Kidney (tissue), 14 donors: ENCODE results near the gene SPC24. TPM values are rescaled to one million over a fixed set of nuclear protein-coding genes. Genes with fewer than 3 reads are reported as not detected.

Experiments
- DNase-seq, 5 donors: peaks; one replicate each; pipeline ENCODE4 v3.0.0-alpha.2; 2013 to 2020
- FAIRE-seq: peaks from 2 replicates; lab custom pipeline; 2012; peaks lifted over from hg19 to GRCh38; lab: Jason Lieb, UNC
- H3K27ac ChIP-seq, 2 donors: one replicate each; pipeline ENCODE4 v1.7.0; 2013; ENCODE audit warnings: low read depth in 2 of 2, low read length in 2 of 2, inconsistent platforms in 1 of 2
- H3K27me3 ChIP-seq: one replicate; pipeline ENCODE4 v1.7.1; 2013; ENCODE audit warnings: low read length, inconsistent platforms; ENCODE audit not compliant: control insufficient read depth, insufficient read depth
- H3K36me3 ChIP-seq, 3 donors: one replicate each; pipeline versions ENCODE4 v1.7.0 to v1.7.1; 2013; ENCODE audit warnings: low read length in 3 of 3, control low read depth in 1 of 3, inconsistent platforms in 1 of 3; ENCODE audit not compliant: insufficient read depth in 3 of 3, control insufficient read depth in 2 of 3
- H3K4me1 ChIP-seq, 3 donors: one replicate each; pipeline versions ENCODE4 v1.7.0 to v1.7.1; 2013; ENCODE audit warnings: low read length in 3 of 3, inconsistent platforms in 1 of 3, low read depth in 1 of 3; ENCODE audit not compliant: control insufficient read depth in 2 of 3, insufficient read depth in 2 of 3
- H3K4me3 ChIP-seq, 3 donors: one replicate each; pipeline versions ENCODE4 v1.7.0 to v1.8.1; 2013; ENCODE audit warnings: low read length in 3 of 3, control low read depth in 1 of 3, inconsistent platforms in 1 of 3
- H3K9ac ChIP-seq, 3 donors: one replicate each; pipeline versions ENCODE4 v1.7.0 to v1.7.1; 2013; ENCODE audit warnings: low read length in 3 of 3, control low read depth in 1 of 3, inconsistent platforms in 1 of 3
- H3K9me3 ChIP-seq, 3 donors: one replicate each; pipeline versions ENCODE4 v1.7.0 to v1.7.1; 2013; ENCODE audit warnings: low read length in 3 of 3, control low read depth in 1 of 3, inconsistent platforms in 1 of 3; ENCODE audit not compliant: control insufficient read depth in 2 of 3, insufficient read depth in 1 of 3
- CTCF ChIP-seq: IDR thresholded peaks from 3 replicates; pipeline ENCODE4 v1.5.1; 2012; ENCODE audit warnings: mild to moderate bottlenecking, moderate library complexity, borderline replicate concordance; ENCODE audit not compliant: insufficient read depth; ENCODE audit errors: extremely low read depth
- intact Hi-C: fragments of 100-400 bp; cut with DNase I; formaldehyde crosslinking; loops from one replicate; pipeline ENCODE4 v1.11.1; 2022
- polyA plus RNA-seq: library from polyadenylated mRNA; stranded (reverse); fragments of 350-450 nt; fragmentation: Illumina TruSeq; extraction: RNeasy Lipid Tissue Mini Kit (QIAGEN cat#74804); gene quantifications from one replicate; pipeline ENCODE4 v1.2.3, GENCODE V29; 2014; ENCODE audit warnings: low read depth, low replicate concordance; ENCODE audit not compliant: insufficient read depth
- total RNA-seq: library from RNA; stranded (reverse); fragmentation: NEBNext Ultra II Directional; extraction: Animal tissue kit (Norgen Biotek cat#: 25700); gene quantifications from one replicate; pipeline ENCODE4 v1.2.1, GENCODE V29; 2021
- donor health status: control.
- donor health status: control.
- donor health status: control.
- donor health status: control.
- donor health status: control.
- donor health status: DM: yes; HTN: yes; CAD: no.
- donor health status: Normal renal cell carcinoma (clear cell type).

SPC24 gene
- total and polyA plus RNA-seq, 2 donors from 2014 or later: 0.65 to 1.7 TPM

- Histone ChIP-seq H3K9ac (no peak overlapping the region), H3K27me3 (no peaks in the 10 kb centered on the region), H3K4me1 (peaks cover 0 to 4% (median 4%) of the 10 kb centered on the region in 3 donors), H3K36me3 (peaks cover 4 to 24% (median 18%) of the 10 kb centered on the region in 3 donors), H3K4me3 (no peak overlapping the region), H3K9me3 (no peaks in the 10 kb centered on the region), H3K27ac (no peak overlapping the region)
- DNase-seq (no peak), FAIRE-seq (no peak)
- no peak for TF ChIP-seq CTCF
- intact Hi-C loops: no loop called here
These were observed 22.0 kb upstream of the SPC24 start for GRCh38 chr19:11177592-11177991.

GRCh38 chr19:11176466-11177193 lies 21.0 kb upstream of the SPC24 start:
- Histone ChIP-seq H3K4me1 (peaks cover 0 to 4% (median 4%) of the 10 kb centered on the region in 3 donors), H3K36me3 (peaks cover 4 to 30% (median 18%) of the 10 kb centered on the region in 3 donors), H3K27ac (no peak overlapping the region), H3K27me3 (no peaks in the 10 kb centered on the region), H3K4me3 (no peak overlapping the region), H3K9ac (no peak overlapping the region), H3K9me3 (no peaks in the 10 kb centered on the region)
- DNase-seq (no peak), FAIRE-seq (no peak)
- intact Hi-C loops: no loop called here
- TF ChIP-seq CTCF: no peak

GRCh38 chr19:11175920-11176319 lies 20.3 kb upstream of the SPC24 start:
- no peaks in the 10 kb centered on the region for H3K27me3 ChIP-seq
- H3K27ac ChIP-seq: no peak overlapping the region
- no peaks in the 10 kb centered on the region for H3K9me3 ChIP-seq
- peaks cover 4 to 30% (median 18%) of the 10 kb centered on the region in 3 donors for H3K36me3 ChIP-seq
- no peak overlapping the region for H3K9ac ChIP-seq
- no peak overlapping the region for H3K4me3 ChIP-seq
- peaks cover 0 to 4% (median 4%) of the 10 kb centered on the region in 3 donors for H3K4me1 ChIP-seq
- intact Hi-C loops: no loop called here
- DNase-seq: no peak
- FAIRE-seq: no peak
- no peak for TF ChIP-seq CTCF
